Middle frontal gyrus (tissue), 1 donor: ENCODE results near the gene NUAK1.

ENCODE experiments used
- DNase-seq: peaks from one replicate; pipeline ENCODE4 v3.0.0-alpha.2; 2015; ENCODE audit warnings: low spot score; ENCODE audit errors: extremely low spot score

NUAK1 gene

GRCh38 chr12:106110626-106111300, 28.0 kb downstream of the NUAK1 start:
- no peak for DNase-seq

GRCh38 chr12:106109168-106109910, 29.4 kb downstream of the NUAK1 start:
- DNase-seq, result no peak

- DNase-seq, result no peak
Measured at GRCh38 chr12:106108185-106108835, 30.4 kb downstream of the NUAK1 start.

- DNase-seq, result no peak
Measured at GRCh38 chr12:106107566-106107965, 31.2 kb downstream of the NUAK1 start.

- DNase-seq, result no peak
Measured at GRCh38 chr12:106106892-106107291, 31.9 kb downstream of the NUAK1 start.

GRCh38 chr12:106106061-106106566, 32.6 kb downstream of the NUAK1 start:
- DNase-seq, result no peak

GRCh38 chr12:106101803-106102202, 37.0 kb downstream of the NUAK1 start:
- DNase-seq, result no peak

GRCh38 chr12:106098691-106099200, 40.0 kb downstream of the NUAK1 start:
- no peak for DNase-seq

GRCh38 chr12:106097011-106097410, 41.7 kb downstream of the NUAK1 start:
- no peak for DNase-seq

- DNase-seq, result no peak
Measured at GRCh38 chr12:106096376-106096775, 42.4 kb downstream of the NUAK1 start.

GRCh38 chr12:106094304-106094703, 44.5 kb downstream of the NUAK1 start:
- no peak for DNase-seq

GRCh38 chr12:106093246-106093645, 45.5 kb downstream of the NUAK1 start:
- no peak for DNase-seq

GRCh38 chr12:106091446-106091820, 47.3 kb downstream of the NUAK1 start:
- no peak for DNase-seq

GRCh38 chr12:106090591-106091445, 47.9 kb downstream of the NUAK1 start:
- no peak for DNase-seq

- no peak for DNase-seq
Measured at GRCh38 chr12:106089935-106090334, 48.8 kb downstream of the NUAK1 start.

GRCh38 chr12:106088811-106089485, 49.8 kb downstream of the NUAK1 start:
- DNase-seq, result no peak

GRCh38 chr12:106088246-106088808, 50.4 kb downstream of the NUAK1 start:
- DNase-seq, result no peak

GRCh38 chr12:106086696-106087095, 52.1 kb downstream of the NUAK1 start:
- DNase-seq, result no peak

- DNase-seq, result no peak
Measured at GRCh38 chr12:106085213-106085612, 53.5 kb downstream of the NUAK1 start.

- DNase-seq, result no peak
Measured at GRCh38 chr12:106084759-106085158, 54.0 kb downstream of the NUAK1 start.
